CD14-positive monocyte (primary cell): Measurements from ENCODE around the gene GAN. TPM values are rescaled to one million over a fixed set of nuclear protein-coding genes. Genes with fewer than 3 reads are reported as not detected.

Experiments used
- DNase-seq, 3 donors: peaks; one replicate each; pipeline ENCODE4 v3.0.0-alpha.2; 2011 to 2022
- H2AFZ ChIP-seq: 2 replicates; pipeline ENCODE4 v1.6.0; 2012; ENCODE audit warnings: mild to moderate bottlenecking, low read depth, low read length, inconsistent platforms; ENCODE audit not compliant: insufficient read depth, poor library complexity, severe bottlenecking
- H3K27ac ChIP-seq, 2 donors: 1 replicate in 1 of 2; 2 replicates in 1 of 2; pipeline ENCODE4 v1.5.1; 2012 to 2013; ENCODE audit warnings: low read length in 2 of 2, control low read depth in 1 of 2, inconsistent platforms in 1 of 2, low read depth in 1 of 2, mild to moderate bottlenecking in 1 of 2
- H3K27me3 ChIP-seq, 2 donors: one replicate each; pipeline versions ENCODE4 v1.6.0 to v1.6.1; 2011 to 2013; ENCODE audit warnings: low read length in 2 of 2; ENCODE audit not compliant: control insufficient read depth in 2 of 2, insufficient read depth in 2 of 2
- H3K36me3 ChIP-seq, 2 donors: replicated peaks in 1 of 2; 1 replicate in 1 of 2; 2 replicates in 1 of 2; pipeline versions ENCODE4 v1.5.1 to v1.6.1; 2012 to 2013; ENCODE audit warnings: low read length in 2 of 2, control low read depth in 1 of 2, inconsistent platforms in 1 of 2, mild to moderate bottlenecking in 1 of 2; ENCODE audit not compliant: insufficient read depth in 2 of 2, control insufficient read depth in 1 of 2
- H3K4me1 ChIP-seq, 2 donors: 1 replicate in 1 of 2; 2 replicates in 1 of 2; pipeline versions ENCODE4 v1.5.1 to v1.6.1; 2012 to 2013; ENCODE audit warnings: low read length in 2 of 2, control low read depth in 1 of 2, inconsistent platforms in 1 of 2, mild to moderate bottlenecking in 1 of 2, moderate library complexity in 1 of 2; ENCODE audit not compliant: insufficient read depth in 2 of 2, control insufficient read depth in 1 of 2
- H3K4me2 ChIP-seq: replicated peaks from 2 replicates; pipeline ENCODE3; 2012; ENCODE audit warnings: low read length, moderate library complexity, mild to moderate bottlenecking; ENCODE audit not compliant: poor library complexity, severe bottlenecking; ENCODE audit errors: extremely low read depth
- H3K4me3 ChIP-seq, 3 experiments: fragments of 200-600 bp in 1 of 3; sonication (generic) in 1 of 3; replicated peaks in 1 of 3; 1 replicate in 2 of 3; 2 replicates in 1 of 3; pipeline ENCODE4 v1.5.1; 2011 to 2013; ENCODE audit warnings: low read length in 3 of 3, mild to moderate bottlenecking in 3 of 3, control low read depth in 2 of 3, low read depth in 2 of 3, inconsistent platforms in 1 of 3, moderate library complexity in 1 of 3
- H3K79me2 ChIP-seq: 2 replicates; pipeline ENCODE4 v1.6.0; 2012; ENCODE audit warnings: mild to moderate bottlenecking, control low read depth, inconsistent platforms, low read length, moderate library complexity; ENCODE audit not compliant: insufficient read depth
- H3K9ac ChIP-seq: 2 replicates; pipeline ENCODE4 v1.6.0; 2017; ENCODE audit warnings: low read length, mild to moderate bottlenecking; ENCODE audit not compliant: insufficient read depth, poor library complexity, severe bottlenecking
- H3K9me3 ChIP-seq, 2 donors: replicated peaks in 1 of 2; 1 replicate in 1 of 2; 2 replicates in 1 of 2; pipeline versions ENCODE4 v1.5.1 to v1.6.1; 2012 to 2013; ENCODE audit warnings: low read length in 2 of 2, control low read depth in 1 of 2; ENCODE audit not compliant: control insufficient read depth in 1 of 2, insufficient read depth in 1 of 2
- H4K20me1 ChIP-seq: 2 replicates; pipeline ENCODE4 v1.6.0; 2012; ENCODE audit warnings: mild to moderate bottlenecking, low read length, control low read depth, moderate library complexity; ENCODE audit not compliant: insufficient read depth
- H3K27ac Mint-ChIP-seq, 7 donors: one replicate each; pipeline ENCODE4 v1.8.0; 2020; ENCODE audit warnings: mild to moderate bottlenecking in 7 of 7, mixed read lengths in 7 of 7, moderate library complexity in 6 of 7, inconsistent platforms in 2 of 7
- H3K27me3 Mint-ChIP-seq, 3 donors: one replicate each; pipeline ENCODE4 v1.8.0; 2021 to 2022; ENCODE audit warnings: low read depth in 3 of 3, mild to moderate bottlenecking in 3 of 3, mixed read lengths in 3 of 3, moderate library complexity in 3 of 3, inconsistent platforms in 1 of 3
- H3K36me3 Mint-ChIP-seq, 2 donors: one replicate each; pipeline ENCODE4 v1.8.0; 2020; ENCODE audit warnings: mixed read lengths in 2 of 2, inconsistent platforms in 1 of 2, mild to moderate bottlenecking in 1 of 2
- H3K4me1 Mint-ChIP-seq: one replicate; pipeline ENCODE4 v1.8.0; 2020; ENCODE audit warnings: mild to moderate bottlenecking, mixed read lengths
- H3K4me3 Mint-ChIP-seq, 2 donors: one replicate each; pipeline ENCODE4 v1.8.0; 2020; ENCODE audit warnings: mild to moderate bottlenecking in 2 of 2, mixed read lengths in 2 of 2, moderate library complexity in 1 of 2
- H3K9me3 Mint-ChIP-seq, 7 donors: one replicate each; pipeline ENCODE4 v1.8.0; 2020 to 2022; ENCODE audit warnings: mixed read lengths in 7 of 7, mild to moderate bottlenecking in 6 of 7, moderate library complexity in 6 of 7, inconsistent platforms in 2 of 7
- WGBS: methylation state at CpG from one replicate; pipeline ENCODE4 v1.1.5; 2013; ENCODE audit warnings: missing lambda C conversion rate; ENCODE audit not compliant: insufficient coverage; 5-methylcytosine and 5-hydroxymethylcytosine counted together
- intact Hi-C, 2 donors: fragments of 100-400 bp; cut with micrococcal nuclease; formaldehyde crosslinking; loops; one replicate each; pipeline versions ENCODE4 v1.15.0 to v1.15.1; 2023
- polyA plus RNA-seq, 3 donors: library from polyadenylated mRNA; depleted of rRNA in 1 of 3; unstranded in 2 of 3; stranded (reverse) in 1 of 3; fragments of 300-500 nt in 2 of 3; fragments of >200 nt in 1 of 3; fragmentation: Illumina TruSeq in 2 of 3; gene quantifications; 1 replicate in 2 of 3; 2 replicates in 1 of 3; pipeline ENCODE4 v1.2.3, GENCODE V29; 2012 to 2021
- TF ChIP-seq, protein P1 (sequence below): fragments of 200-600 bp; IDR thresholded peaks from one replicate; pipeline ENCODE4 v1.8.0; 2022; ENCODE audit warnings: antibody characterized with exemption, mild to moderate bottlenecking

GAN gene
- polyA plus RNA-seq, 3 donors, result 0.89 to 1.2 (median 1.0) TPM

DNA sequence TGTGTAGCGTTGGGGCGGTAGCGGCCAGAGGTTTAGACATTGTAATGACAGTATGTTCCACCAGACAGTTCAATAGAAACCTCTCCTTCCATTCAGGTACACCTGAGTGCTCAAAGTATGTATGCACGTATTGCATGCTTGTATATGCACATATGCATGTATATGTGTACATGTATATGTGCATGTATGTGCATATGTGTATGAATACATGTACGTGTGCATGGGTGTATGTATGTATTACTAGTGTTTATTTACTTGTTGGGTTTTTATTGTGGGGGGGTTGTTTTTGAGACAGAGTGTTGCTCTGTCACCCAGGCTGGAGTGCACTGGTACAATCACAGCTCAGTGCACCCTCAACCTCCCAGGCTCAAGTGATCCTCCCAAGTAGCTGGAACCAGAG, 46.3 kb upstream of the GAN start:
- no peaks in the 10 kb centered on the region for H3K36me3 Mint-ChIP-seq
- peaks cover 2 to 5% (median 3%) of the 10 kb centered on the region in 3 donors for H3K27me3 Mint-ChIP-seq
- H3K27ac ChIP-seq, result no peak overlapping the region
- peaks cover 0 to 4% (median 0%) of the 10 kb centered on the region in 7 donors for H3K9me3 Mint-ChIP-seq
- no peak for DNase-seq
- no peak overlapping the region for H2AFZ ChIP-seq
- H3K4me2 ChIP-seq, result no peak overlapping the region
- H3K4me1 Mint-ChIP-seq, result peaks cover 7% of the 10 kb centered on the region
- 100% methylated on average over 1 of the region's 5 CpGs for WGBS
- TF ChIP-seq, protein P1, sequence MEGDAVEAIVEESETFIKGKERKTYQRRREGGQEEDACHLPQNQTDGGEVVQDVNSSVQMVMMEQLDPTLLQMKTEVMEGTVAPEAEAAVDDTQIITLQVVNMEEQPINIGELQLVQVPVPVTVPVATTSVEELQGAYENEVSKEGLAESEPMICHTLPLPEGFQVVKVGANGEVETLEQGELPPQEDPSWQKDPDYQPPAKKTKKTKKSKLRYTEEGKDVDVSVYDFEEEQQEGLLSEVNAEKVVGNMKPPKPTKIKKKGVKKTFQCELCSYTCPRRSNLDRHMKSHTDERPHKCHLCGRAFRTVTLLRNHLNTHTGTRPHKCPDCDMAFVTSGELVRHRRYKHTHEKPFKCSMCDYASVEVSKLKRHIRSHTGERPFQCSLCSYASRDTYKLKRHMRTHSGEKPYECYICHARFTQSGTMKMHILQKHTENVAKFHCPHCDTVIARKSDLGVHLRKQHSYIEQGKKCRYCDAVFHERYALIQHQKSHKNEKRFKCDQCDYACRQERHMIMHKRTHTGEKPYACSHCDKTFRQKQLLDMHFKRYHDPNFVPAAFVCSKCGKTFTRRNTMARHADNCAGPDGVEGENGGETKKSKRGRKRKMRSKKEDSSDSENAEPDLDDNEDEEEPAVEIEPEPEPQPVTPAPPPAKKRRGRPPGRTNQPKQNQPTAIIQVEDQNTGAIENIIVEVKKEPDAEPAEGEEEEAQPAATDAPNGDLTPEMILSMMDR, result no peak
- H4K20me1 ChIP-seq, result no peaks in the 10 kb centered on the region
- no peak overlapping the region for H3K4me3 ChIP-seq
- no peaks in the 10 kb centered on the region for H3K36me3 ChIP-seq
- H3K27ac Mint-ChIP-seq, result no peak overlapping the region
- H3K4me1 ChIP-seq, result no peaks in the 10 kb centered on the region
- intact Hi-C loops, result no loop called here
- H3K27me3 ChIP-seq, result no peaks in the 10 kb centered on the region
- no peaks in the 10 kb centered on the region for H3K79me2 ChIP-seq
- H3K9ac ChIP-seq, result no peak overlapping the region
- no peak overlapping the region for H3K4me3 Mint-ChIP-seq
- no peaks in the 10 kb centered on the region for H3K9me3 ChIP-seq

DNA sequence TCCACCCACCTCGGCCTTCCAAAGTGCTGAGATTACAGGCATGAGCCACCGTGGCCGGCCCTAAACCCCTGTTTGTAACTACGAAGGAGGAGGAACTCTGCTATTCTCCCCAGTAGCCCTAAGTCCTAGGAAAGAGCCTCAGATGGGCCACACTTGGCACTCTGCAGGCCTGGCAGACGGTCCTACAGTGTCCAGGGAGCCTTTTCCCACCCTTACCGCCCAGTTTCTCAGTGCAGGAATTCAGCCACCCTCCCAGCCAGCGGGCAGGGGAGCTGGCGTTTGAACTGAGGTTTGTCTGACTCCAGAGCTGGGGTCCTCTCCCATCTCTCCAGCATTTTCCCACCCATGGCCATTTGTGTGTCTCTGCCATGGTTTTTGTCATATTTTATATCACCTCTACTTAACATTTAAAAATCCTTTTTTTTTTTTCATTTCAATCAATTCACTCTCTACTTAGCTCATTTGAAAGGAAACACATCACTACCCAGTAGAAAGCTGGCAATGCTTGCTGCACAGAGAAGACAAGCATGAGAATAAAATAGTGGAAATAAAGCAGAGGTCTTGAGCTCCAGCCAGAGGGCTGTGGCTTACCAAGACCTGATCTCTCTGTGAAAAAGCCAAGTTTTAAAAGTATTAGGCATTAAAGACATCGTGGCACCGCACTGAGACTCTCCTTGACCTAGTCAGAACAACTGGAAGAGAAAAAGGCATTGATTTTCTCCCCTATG, 41.4 kb upstream of the GAN start:
- intact Hi-C loops, result no loop called here
- H2AFZ ChIP-seq, result no peak overlapping the region
- H3K27me3 ChIP-seq, result no peaks in the 10 kb centered on the region
- no peak overlapping the region for H3K4me3 Mint-ChIP-seq
- H3K9me3 Mint-ChIP-seq, result no peaks in the 10 kb centered on the region
- H4K20me1 ChIP-seq, result no peaks in the 10 kb centered on the region
- no peaks in the 10 kb centered on the region for H3K79me2 ChIP-seq
- DNase-seq, result no peak
- H3K9me3 ChIP-seq, result no peaks in the 10 kb centered on the region
- no peak overlapping the region for H3K9ac ChIP-seq
- no peaks in the 10 kb centered on the region for H3K4me1 ChIP-seq
- no peak overlapping the region for H3K27ac ChIP-seq
- no peak overlapping the region for H3K4me3 ChIP-seq
- H3K36me3 Mint-ChIP-seq, result no peaks in the 10 kb centered on the region
- H3K4me1 Mint-ChIP-seq, result peaks cover 7% of the 10 kb centered on the region
- H3K27me3 Mint-ChIP-seq, result peaks cover 0 to 4% (median 3%) of the 10 kb centered on the region in 3 donors
- no peaks in the 10 kb centered on the region for H3K36me3 ChIP-seq
- H3K27ac Mint-ChIP-seq, result no peak overlapping the region
- H3K4me2 ChIP-seq, result no peak overlapping the region
- TF ChIP-seq, protein P1, result no peak
- 88% methylated on average over 5 of the region's 10 CpGs for WGBS
